ENCODE measurements around the gene NLRC5. TPM values are rescaled to one million over a fixed set of nuclear protein-coding genes. Genes with fewer than 3 reads are reported as not detected.

Gene NLRC5
- total and polyA plus RNA-seq, 9 of the 15 experiments (the other 6 are each of a cell fraction or from before 2014, with no cell fraction given), result 0.59 to 0.71 TPM; not detected in 7

GRCh38 chr16:57045694-57046381, 56.5 kb downstream of the NLRC5 start (continued):
- TF ChIP-seq, protein P1, sequence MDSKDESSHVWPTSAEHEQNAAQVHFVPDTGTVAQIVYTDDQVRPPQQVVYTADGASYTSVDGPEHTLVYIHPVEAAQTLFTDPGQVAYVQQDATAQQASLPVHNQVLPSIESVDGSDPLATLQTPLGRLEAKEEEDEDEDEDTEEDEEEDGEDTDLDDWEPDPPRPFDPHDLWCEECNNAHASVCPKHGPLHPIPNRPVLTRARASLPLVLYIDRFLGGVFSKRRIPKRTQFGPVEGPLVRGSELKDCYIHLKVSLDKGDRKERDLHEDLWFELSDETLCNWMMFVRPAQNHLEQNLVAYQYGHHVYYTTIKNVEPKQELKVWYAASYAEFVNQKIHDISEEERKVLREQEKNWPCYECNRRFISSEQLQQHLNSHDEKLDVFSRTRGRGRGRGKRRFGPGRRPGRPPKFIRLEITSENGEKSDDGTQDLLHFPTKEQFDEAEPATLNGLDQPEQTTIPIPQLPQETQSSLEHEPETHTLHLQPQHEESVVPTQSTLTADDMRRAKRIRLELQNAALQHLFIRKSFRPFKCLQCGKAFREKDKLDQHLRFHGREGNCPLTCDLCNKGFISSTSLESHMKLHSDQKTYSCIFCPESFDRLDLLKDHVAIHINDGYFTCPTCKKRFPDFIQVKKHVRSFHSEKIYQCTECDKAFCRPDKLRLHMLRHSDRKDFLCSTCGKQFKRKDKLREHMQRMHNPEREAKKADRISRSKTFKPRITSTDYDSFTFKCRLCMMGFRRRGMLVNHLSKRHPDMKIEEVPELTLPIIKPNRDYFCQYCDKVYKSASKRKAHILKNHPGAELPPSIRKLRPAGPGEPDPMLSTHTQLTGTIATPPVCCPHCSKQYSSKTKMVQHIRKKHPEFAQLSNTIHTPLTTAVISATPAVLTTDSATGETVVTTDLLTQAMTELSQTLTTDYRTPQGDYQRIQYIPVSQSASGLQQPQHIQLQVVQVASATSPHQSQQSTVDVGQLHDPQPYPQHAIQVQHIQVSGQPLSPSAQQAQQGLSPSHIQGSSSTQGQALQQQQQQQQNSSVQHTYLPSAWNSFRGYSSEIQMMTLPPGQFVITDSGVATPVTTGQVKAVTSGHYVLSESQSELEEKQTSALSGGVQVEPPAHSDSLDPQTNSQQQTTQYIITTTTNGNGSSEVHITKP (IDR thresholded peaks at IDR 0.05; ENCODE audit: partially characterized antibody), result no peak
- TF ChIP-seq, protein P2, sequence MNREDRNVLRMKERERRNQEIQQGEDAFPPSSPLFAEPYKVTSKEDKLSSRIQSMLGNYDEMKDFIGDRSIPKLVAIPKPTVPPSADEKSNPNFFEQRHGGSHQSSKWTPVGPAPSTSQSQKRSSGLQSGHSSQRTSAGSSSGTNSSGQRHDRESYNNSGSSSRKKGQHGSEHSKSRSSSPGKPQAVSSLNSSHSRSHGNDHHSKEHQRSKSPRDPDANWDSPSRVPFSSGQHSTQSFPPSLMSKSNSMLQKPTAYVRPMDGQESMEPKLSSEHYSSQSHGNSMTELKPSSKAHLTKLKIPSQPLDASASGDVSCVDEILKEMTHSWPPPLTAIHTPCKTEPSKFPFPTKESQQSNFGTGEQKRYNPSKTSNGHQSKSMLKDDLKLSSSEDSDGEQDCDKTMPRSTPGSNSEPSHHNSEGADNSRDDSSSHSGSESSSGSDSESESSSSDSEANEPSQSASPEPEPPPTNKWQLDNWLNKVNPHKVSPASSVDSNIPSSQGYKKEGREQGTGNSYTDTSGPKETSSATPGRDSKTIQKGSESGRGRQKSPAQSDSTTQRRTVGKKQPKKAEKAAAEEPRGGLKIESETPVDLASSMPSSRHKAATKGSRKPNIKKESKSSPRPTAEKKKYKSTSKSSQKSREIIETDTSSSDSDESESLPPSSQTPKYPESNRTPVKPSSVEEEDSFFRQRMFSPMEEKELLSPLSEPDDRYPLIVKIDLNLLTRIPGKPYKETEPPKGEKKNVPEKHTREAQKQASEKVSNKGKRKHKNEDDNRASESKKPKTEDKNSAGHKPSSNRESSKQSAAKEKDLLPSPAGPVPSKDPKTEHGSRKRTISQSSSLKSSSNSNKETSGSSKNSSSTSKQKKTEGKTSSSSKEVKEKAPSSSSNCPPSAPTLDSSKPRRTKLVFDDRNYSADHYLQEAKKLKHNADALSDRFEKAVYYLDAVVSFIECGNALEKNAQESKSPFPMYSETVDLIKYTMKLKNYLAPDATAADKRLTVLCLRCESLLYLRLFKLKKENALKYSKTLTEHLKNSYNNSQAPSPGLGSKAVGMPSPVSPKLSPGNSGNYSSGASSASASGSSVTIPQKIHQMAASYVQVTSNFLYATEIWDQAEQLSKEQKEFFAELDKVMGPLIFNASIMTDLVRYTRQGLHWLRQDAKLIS (CRISPR knock-in tag; IDR thresholded peaks at IDR 0.05), result no peak
- no peak for TF ChIP-seq SP2 (IDR thresholded peaks at IDR 0.05; ENCODE audit: extremely low read depth, low read depth, low read length, poor library complexity, severe bottlenecking)
- TF ChIP-seq TOE1 (IDR thresholded peaks at IDR 0.05; ENCODE audit: borderline replicate concordance), result no peak
- no peak for TF ChIP-seq TOE1 (CRISPR knock-in tag; IDR thresholded peaks at IDR 0.05; ENCODE audit: borderline replicate concordance, low read depth)
- TF ChIP-seq, protein P3, sequence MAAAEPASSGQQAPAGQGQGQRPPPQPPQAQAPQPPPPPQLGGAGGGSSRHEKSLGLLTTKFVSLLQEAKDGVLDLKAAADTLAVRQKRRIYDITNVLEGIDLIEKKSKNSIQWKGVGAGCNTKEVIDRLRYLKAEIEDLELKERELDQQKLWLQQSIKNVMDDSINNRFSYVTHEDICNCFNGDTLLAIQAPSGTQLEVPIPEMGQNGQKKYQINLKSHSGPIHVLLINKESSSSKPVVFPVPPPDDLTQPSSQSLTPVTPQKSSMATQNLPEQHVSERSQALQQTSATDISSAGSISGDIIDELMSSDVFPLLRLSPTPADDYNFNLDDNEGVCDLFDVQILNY (CRISPR knock-in tag; IDR thresholded peaks at IDR 0.05), result no peak
- TF ChIP-seq, protein P4, sequence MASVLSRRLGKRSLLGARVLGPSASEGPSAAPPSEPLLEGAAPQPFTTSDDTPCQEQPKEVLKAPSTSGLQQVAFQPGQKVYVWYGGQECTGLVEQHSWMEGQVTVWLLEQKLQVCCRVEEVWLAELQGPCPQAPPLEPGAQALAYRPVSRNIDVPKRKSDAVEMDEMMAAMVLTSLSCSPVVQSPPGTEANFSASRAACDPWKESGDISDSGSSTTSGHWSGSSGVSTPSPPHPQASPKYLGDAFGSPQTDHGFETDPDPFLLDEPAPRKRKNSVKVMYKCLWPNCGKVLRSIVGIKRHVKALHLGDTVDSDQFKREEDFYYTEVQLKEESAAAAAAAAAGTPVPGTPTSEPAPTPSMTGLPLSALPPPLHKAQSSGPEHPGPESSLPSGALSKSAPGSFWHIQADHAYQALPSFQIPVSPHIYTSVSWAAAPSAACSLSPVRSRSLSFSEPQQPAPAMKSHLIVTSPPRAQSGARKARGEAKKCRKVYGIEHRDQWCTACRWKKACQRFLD (CRISPR knock-in tag; IDR thresholded peaks at IDR 0.05), result no peak
- TF ChIP-seq ZFP36 (IDR thresholded peaks at IDR 0.05; ENCODE audit: low read depth, low read length, partially characterized antibody), result peak; percentile 19
- no peak for TF ChIP-seq ERF (CRISPR knock-in tag; IDR thresholded peaks at IDR 0.05)
- TF ChIP-seq MBD2 (IDR thresholded peaks at IDR 0.05; ENCODE audit: borderline replicate concordance, low read depth), result no peak
- TF ChIP-seq BDP1 (IDR thresholded peaks at IDR 0.05; ENCODE audit: insufficient read depth, insufficient read length), result no peak
- no peak for TF ChIP-seq ARID3B (CRISPR knock-in tag; IDR thresholded peaks at IDR 0.05; ENCODE audit: borderline replicate concordance)
- no peak for TF ChIP-seq SAP30 (IDR thresholded peaks at IDR 0.05; ENCODE audit: borderline replicate concordance, insufficient read depth, low read depth, low read length, poor library complexity, severe bottlenecking)
- TF ChIP-seq ZNF707 (CRISPR knock-in tag; conservative IDR thresholded peaks at IDR 0.05), result no peak
- no peak for TF ChIP-seq NFATC3 (IDR thresholded peaks at IDR 0.05)
